ENCODE data around the gene EEF2K.

DNA sequence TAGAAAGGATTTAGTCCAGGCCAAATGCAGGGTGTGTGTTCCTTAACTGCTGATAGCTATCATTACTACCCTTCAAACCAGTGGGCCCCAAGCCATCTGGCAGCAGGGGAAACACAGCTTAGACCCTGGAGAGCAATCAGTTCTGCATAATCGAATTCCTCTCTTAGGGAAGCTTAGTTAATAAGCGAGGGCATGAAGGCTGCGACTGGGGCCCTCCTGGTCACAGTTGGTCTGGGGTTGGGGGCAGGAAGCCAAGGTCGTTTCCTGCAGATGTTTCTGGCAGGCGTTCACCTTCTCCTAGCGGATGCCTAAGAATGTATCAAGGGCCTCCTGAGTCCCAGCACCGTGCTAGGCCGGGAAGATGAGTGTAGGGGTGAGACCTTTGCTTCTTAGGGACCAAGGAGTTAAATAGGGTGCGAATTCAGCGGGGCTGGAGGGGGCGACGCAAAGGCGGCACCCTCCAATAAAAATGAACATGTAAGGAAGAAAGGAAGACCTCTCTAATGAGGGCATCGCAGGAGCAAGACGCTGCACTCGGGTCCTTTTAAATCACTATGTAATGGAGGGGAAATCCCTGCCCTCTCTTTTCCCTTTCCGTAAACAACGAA is 16.5 kb upstream of the EEF2K start:
- TF ChIP-seq, protein P1, sequence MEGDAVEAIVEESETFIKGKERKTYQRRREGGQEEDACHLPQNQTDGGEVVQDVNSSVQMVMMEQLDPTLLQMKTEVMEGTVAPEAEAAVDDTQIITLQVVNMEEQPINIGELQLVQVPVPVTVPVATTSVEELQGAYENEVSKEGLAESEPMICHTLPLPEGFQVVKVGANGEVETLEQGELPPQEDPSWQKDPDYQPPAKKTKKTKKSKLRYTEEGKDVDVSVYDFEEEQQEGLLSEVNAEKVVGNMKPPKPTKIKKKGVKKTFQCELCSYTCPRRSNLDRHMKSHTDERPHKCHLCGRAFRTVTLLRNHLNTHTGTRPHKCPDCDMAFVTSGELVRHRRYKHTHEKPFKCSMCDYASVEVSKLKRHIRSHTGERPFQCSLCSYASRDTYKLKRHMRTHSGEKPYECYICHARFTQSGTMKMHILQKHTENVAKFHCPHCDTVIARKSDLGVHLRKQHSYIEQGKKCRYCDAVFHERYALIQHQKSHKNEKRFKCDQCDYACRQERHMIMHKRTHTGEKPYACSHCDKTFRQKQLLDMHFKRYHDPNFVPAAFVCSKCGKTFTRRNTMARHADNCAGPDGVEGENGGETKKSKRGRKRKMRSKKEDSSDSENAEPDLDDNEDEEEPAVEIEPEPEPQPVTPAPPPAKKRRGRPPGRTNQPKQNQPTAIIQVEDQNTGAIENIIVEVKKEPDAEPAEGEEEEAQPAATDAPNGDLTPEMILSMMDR (IDR thresholded peaks at IDR 0.05) = no peak
- TF ChIP-seq, protein P2, sequence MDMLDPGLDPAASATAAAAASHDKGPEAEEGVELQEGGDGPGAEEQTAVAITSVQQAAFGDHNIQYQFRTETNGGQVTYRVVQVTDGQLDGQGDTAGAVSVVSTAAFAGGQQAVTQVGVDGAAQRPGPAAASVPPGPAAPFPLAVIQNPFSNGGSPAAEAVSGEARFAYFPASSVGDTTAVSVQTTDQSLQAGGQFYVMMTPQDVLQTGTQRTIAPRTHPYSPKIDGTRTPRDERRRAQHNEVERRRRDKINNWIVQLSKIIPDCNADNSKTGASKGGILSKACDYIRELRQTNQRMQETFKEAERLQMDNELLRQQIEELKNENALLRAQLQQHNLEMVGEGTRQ (IDR thresholded peaks at IDR 0.05) = no peak
- TF ChIP-seq HOXB13 (CRISPR knock-in tag; IDR thresholded peaks at IDR 0.05; ENCODE audit: low read depth) (no peak), POLR2AphosphoS2 (conservative IDR thresholded peaks at IDR 0.05; ENCODE audit: low read length) (no peak)
- TF ChIP-seq, protein P3, sequence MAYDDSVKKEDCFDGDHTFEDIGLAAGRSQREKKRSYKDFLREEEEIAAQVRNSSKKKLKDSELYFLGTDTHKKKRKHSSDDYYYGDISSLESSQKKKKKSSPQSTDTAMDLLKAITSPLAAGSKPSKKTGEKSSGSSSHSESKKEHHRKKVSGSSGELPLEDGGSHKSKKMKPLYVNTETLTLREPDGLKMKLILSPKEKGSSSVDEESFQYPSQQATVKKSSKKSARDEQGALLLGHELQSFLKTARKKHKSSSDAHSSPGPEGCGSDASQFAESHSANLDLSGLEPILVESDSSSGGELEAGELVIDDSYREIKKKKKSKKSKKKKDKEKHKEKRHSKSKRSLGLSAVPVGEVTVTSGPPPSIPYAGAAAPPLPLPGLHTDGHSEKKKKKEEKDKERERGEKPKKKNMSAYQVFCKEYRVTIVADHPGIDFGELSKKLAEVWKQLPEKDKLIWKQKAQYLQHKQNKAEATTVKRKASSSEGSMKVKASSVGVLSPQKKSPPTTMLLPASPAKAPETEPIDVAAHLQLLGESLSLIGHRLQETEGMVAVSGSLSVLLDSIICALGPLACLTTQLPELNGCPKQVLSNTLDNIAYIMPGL (CRISPR knock-in tag; IDR thresholded peaks at IDR 0.05; ENCODE audit: borderline replicate concordance) = no peak
- TF ChIP-seq, protein P4, sequence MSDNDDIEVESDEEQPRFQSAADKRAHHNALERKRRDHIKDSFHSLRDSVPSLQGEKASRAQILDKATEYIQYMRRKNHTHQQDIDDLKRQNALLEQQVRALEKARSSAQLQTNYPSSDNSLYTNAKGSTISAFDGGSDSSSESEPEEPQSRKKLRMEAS (IDR thresholded peaks at IDR 0.05) = no peak
